GM23248 (cell line): ENCODE results near the gene RASSF3.

Source experiments
- EZH2 ChIP-seq: fragments of 200-600 bp; sonication (generic); IDR thresholded peaks from 2 replicates; pipeline ENCODE4 v1.6.1; 2018; ENCODE audit warnings: antibody characterized with exemption, mild to moderate bottlenecking; ENCODE audit not compliant: insufficient read depth, poor library complexity, severe bottlenecking
- EZH2phosphoT487 ChIP-seq: fragments of 200-600 bp; sonication (generic); IDR thresholded peaks from 2 replicates; pipeline ENCODE4 v1.6.1; 2018; ENCODE audit warnings: antibody characterized with exemption, moderate library complexity, mild to moderate bottlenecking, low read depth; ENCODE audit not compliant: insufficient read depth

DNA sequence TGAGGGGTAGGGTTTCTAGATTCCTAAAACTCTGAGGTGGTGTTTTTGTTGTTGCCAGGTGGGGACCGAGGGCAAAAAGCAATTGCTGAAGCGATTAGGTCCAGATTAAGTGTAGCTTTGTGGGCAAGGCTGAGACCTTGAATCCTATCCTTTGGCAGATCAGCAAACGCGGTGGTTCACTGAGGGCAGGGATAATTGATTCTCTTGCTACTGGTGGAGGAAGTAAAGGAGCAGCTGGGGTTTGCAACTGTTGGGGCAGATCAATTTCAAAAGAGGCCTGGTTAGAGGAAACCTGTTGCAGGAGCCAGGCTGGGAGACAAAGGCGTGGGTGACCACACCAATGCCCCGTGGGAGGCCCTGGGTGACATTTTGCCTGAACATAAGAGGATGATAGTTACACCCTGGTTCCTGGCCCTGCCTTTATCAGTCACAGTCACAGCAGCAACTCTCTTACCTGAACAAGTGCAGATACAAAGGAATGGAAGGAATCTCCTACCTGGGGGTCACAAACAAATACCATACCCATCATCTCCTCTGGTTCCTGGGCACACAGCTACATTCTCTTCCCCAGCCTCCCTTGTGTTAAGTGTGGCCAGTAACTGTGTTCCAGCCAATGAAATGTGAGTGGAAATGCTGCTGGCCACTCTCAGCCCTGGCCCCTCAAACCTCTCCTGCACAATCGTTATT is 43.3 kb upstream of the RASSF3 start:
- TF ChIP-seq EZH2 (no peak), EZH2phosphoT487 (no peak)
